Vagina (tissue), 2 donors: ENCODE data around the gene TGM4. TPM values are rescaled to one million over a fixed set of nuclear protein-coding genes. Genes with fewer than 3 reads are reported as not detected.

ENCODE experiments used
- DNase-seq, 2 donors: peaks; one replicate each; pipeline ENCODE4 v3.0.0-alpha.2; 2017; ENCODE audit errors: extremely low spot score in 2 of 2
- H3K27ac ChIP-seq: fragments of 200-600 bp; sonication (generic); one replicate; pipeline ENCODE4 v1.5.1; 2019
- H3K27me3 ChIP-seq: fragments of 200-600 bp; sonication (generic); one replicate; pipeline ENCODE4 v1.5.1; 2019
- H3K36me3 ChIP-seq, 2 donors: fragments of 200-600 bp; sonication (generic); one replicate each; pipeline ENCODE4 v1.5.1; 2017 to 2019
- H3K4me1 ChIP-seq: fragments of 200-600 bp; sonication (generic); one replicate; pipeline ENCODE4 v1.5.1; 2019
- H3K4me3 ChIP-seq, 2 donors: fragments of 200-600 bp; sonication (generic); 1 replicate in 1 of 2; 2 replicates in 1 of 2; pipeline ENCODE4 v1.5.1; 2016 to 2019
- H3K9me3 ChIP-seq: fragments of 200-600 bp; sonication (generic); one replicate; pipeline ENCODE4 v1.5.1; 2019
- POLR2A ChIP-seq, 2 donors: fragments of 450-650 bp; IDR thresholded peaks; one replicate each; pipeline ENCODE4 v1.6.1; 2017; ENCODE audit warnings: antibody characterized with exemption in 2 of 2, mild to moderate bottlenecking in 2 of 2, moderate library complexity in 2 of 2
- POLR2AphosphoS5 ChIP-seq, 2 donors: sonication (generic); formaldehyde crosslinking; IDR thresholded peaks; one replicate each; pipeline ENCODE4 v1.9.0; 2017; ENCODE audit warnings: antibody characterized with exemption in 2 of 2, mild to moderate bottlenecking in 2 of 2, low read depth in 1 of 2; ENCODE audit not compliant: insufficient read depth in 1 of 2
- intact Hi-C: fragments of 100-400 bp; cut with DNase I; formaldehyde crosslinking; loops from one replicate; pipeline ENCODE4 v1.15.1; 2023
- total RNA-seq: library from RNA; depleted of rRNA; stranded (reverse); fragments of >200 nt; gene quantifications from one replicate; pipeline ENCODE4 v1.2.3, GENCODE V29; 2016
- TF ChIP-seq, protein P1 (sequence below), 3 experiments: fragments of 450-650 bp in 2 of 3; fragments of 200-600 bp in 1 of 3; sonication (generic) in 1 of 3; IDR thresholded peaks; one replicate each; pipeline ENCODE4 v1.5.1; 2017 to 2019; ENCODE audit warnings: antibody characterized with exemption in 3 of 3, mild to moderate bottlenecking in 2 of 3, moderate library complexity in 2 of 3

TGM4 gene
- total RNA-seq, 1 donor from 2014 or later, result not detected

DNA sequence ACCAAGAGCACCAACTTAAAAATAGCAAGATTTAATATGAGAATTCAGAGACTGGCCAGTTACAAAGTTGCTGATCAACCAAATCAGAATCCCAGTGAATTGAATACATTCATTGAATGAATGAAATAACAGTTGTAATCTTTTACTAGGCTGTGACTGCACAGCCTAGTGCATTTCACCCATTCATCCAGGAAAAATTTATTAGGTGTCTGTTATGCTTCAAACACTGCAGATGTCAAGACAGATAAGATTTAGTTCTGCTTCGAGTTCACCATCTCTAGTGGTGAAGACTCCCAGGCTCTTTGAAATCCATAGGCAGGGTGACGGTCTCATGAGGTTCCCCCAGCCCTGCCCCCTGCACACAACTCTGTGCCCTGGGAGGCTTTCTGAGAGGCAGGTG, 28.9 kb downstream of the TGM4 start:
- TF ChIP-seq POLR2A (IDR thresholded peaks at IDR 0.05) (no peak), POLR2AphosphoS5 (IDR thresholded peaks at IDR 0.05; ENCODE audit: insufficient read depth in 1 of 2, low read depth in 1 of 2) (no peak)
- TF ChIP-seq, protein P1, sequence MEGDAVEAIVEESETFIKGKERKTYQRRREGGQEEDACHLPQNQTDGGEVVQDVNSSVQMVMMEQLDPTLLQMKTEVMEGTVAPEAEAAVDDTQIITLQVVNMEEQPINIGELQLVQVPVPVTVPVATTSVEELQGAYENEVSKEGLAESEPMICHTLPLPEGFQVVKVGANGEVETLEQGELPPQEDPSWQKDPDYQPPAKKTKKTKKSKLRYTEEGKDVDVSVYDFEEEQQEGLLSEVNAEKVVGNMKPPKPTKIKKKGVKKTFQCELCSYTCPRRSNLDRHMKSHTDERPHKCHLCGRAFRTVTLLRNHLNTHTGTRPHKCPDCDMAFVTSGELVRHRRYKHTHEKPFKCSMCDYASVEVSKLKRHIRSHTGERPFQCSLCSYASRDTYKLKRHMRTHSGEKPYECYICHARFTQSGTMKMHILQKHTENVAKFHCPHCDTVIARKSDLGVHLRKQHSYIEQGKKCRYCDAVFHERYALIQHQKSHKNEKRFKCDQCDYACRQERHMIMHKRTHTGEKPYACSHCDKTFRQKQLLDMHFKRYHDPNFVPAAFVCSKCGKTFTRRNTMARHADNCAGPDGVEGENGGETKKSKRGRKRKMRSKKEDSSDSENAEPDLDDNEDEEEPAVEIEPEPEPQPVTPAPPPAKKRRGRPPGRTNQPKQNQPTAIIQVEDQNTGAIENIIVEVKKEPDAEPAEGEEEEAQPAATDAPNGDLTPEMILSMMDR (IDR thresholded peaks at IDR 0.05), result no peak
- H3K27me3 ChIP-seq, result no peaks in the 10 kb centered on the region
- no peaks in the 10 kb centered on the region for H3K9me3 ChIP-seq
- no peak overlapping the region for H3K27ac ChIP-seq
- H3K36me3 ChIP-seq, result no peaks in the 10 kb centered on the region
- DNase-seq, result no peak
- intact Hi-C loops, result no loop called here
- H3K4me1 ChIP-seq, result no peaks in the 10 kb centered on the region
- H3K4me3 ChIP-seq, result no peak overlapping the region

DNA sequence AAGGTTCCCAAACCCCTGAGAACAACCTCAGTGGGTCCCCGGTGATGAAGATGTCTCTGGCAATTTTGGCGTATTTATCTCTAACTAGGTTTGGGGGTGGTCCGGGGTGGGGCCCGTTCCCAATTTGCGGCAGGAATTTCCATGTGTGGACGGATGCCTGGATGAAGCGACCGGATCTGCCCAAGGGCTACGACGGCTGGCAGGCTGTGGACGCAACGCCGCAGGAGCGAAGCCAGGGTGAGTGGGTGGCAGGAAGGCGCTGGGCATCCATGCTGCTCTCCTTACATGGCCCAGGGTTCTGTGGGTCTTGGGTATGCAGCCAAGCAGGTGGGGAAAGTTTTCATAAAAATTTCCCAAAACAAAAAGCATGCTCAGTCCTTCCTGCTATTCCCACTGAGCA, 29.3 kb downstream of the TGM4 start:
- no peaks in the 10 kb centered on the region for H3K36me3 ChIP-seq
- H3K27ac ChIP-seq, result no peak overlapping the region
- no peak overlapping the region for H3K4me3 ChIP-seq
- no peak for TF ChIP-seq POLR2AphosphoS5 (IDR thresholded peaks at IDR 0.05; ENCODE audit: insufficient read depth in 1 of 2, low read depth in 1 of 2)
- no peak for TF ChIP-seq POLR2A (IDR thresholded peaks at IDR 0.05)
- TF ChIP-seq, protein P1 (IDR thresholded peaks at IDR 0.05), result no peak
- no peaks in the 10 kb centered on the region for H3K27me3 ChIP-seq
- intact Hi-C loops, result no loop called here
- H3K4me1 ChIP-seq, result no peaks in the 10 kb centered on the region
- no peaks in the 10 kb centered on the region for H3K9me3 ChIP-seq
- no peak for DNase-seq

DNA sequence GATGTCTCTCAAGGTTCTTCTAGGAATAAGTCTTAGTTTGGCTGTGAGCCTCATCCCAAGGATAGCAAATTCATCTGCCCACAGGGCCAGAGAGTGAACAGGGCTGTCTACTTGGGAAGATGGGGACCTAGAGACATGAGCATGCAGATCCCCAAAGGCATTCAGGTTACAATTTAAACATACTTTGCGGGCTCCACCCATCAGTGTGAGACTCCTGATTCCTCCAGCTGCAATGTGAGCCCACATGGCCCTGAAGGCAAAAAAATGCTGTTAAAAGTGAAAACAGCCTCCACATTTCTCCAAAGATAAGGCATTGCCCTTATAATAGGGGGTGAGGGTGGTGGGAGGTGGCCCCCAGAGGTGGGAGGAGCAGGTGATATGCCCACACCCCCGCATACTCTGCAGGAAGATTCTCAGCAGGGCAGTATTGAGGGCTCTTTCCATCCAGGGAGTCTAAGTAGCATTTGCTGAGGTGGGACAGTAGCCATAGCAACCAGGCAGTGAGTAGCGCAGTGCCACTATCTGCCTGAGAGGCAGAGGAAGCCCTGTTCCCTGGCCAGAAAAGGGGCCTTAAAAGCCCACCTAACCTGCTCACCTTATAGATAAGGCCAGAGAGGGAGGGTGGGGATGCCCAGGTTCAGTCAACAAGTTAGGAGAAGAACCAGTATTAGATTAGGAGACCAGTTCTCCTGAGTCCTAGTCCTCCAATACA, 31.2 kb downstream of the TGM4 start:
- no peaks in the 10 kb centered on the region for H3K4me1 ChIP-seq
- H3K27ac ChIP-seq, result no peak overlapping the region
- no peaks in the 10 kb centered on the region for H3K27me3 ChIP-seq
- H3K4me3 ChIP-seq, result no peak overlapping the region
- TF ChIP-seq POLR2AphosphoS5 (IDR thresholded peaks at IDR 0.05; ENCODE audit: insufficient read depth in 1 of 2, low read depth in 1 of 2) (no peak), POLR2A (IDR thresholded peaks at IDR 0.05) (no peak)
- TF ChIP-seq, protein P1 (IDR thresholded peaks at IDR 0.05), result no peak
- DNase-seq, result no peak
- H3K9me3 ChIP-seq, result no peaks in the 10 kb centered on the region
- intact Hi-C loops, result no loop called here
- H3K36me3 ChIP-seq, result no peaks in the 10 kb centered on the region

DNA sequence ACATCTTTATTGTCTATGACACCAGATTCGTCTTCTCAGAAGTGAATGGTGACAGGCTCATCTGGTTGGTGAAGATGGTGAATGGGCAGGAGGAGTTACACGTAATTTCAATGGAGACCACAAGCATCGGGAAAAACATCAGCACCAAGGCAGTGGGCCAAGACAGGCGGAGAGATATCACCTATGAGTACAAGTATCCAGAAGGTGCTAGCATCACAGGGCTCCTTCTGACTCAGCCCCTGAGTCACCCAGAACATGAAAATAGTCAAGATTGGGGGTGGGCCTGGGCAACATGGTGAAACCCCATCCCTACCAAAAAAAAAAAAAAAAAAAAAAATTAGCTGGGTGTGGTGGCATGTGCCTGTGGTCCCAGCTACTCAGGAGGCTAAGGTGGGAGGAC, 32.6 kb downstream of the TGM4 start:
- H3K9me3 ChIP-seq, result no peaks in the 10 kb centered on the region
- no peak for DNase-seq
- H3K36me3 ChIP-seq, result no peaks in the 10 kb centered on the region
- H3K4me1 ChIP-seq, result no peaks in the 10 kb centered on the region
- H3K4me3 ChIP-seq, result no peak overlapping the region
- TF ChIP-seq, protein P1 (IDR thresholded peaks at IDR 0.05), result no peak
- TF ChIP-seq POLR2AphosphoS5 (IDR thresholded peaks at IDR 0.05; ENCODE audit: insufficient read depth in 1 of 2, low read depth in 1 of 2) (no peak), POLR2A (IDR thresholded peaks at IDR 0.05) (no peak)
- H3K27me3 ChIP-seq, result no peaks in the 10 kb centered on the region
- intact Hi-C loops, result no loop called here
- no peak overlapping the region for H3K27ac ChIP-seq

DNA sequence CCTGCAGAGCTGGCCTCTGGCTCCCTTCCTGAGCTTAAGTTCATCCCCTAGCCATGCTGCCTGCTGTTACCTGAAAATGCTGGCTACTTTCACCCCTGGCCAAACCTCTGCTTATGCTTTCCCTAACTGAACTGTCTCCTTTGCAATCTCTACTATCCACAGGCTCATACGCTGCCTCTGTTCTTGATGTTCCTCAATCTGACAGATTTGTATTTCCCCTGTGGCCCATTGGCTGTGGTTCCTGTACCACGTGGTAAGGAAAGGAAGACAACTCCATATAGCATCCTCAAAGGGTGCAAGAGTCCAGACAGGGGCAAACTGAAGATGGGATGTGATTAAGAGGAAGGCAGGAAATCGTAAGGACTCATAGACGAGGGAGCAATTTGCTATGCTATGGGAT, 33.2 kb downstream of the TGM4 start:
- Histone ChIP-seq H3K4me1 (no peaks in the 10 kb centered on the region), H3K36me3 (no peaks in the 10 kb centered on the region), H3K9me3 (no peaks in the 10 kb centered on the region), H3K27ac (no peak overlapping the region), H3K4me3 (no peak overlapping the region), H3K27me3 (no peaks in the 10 kb centered on the region)
- intact Hi-C loops, result no loop called here
- TF ChIP-seq POLR2AphosphoS5 (IDR thresholded peaks at IDR 0.05; ENCODE audit: insufficient read depth in 1 of 2, low read depth in 1 of 2) (no peak), POLR2A (IDR thresholded peaks at IDR 0.05) (no peak)
- TF ChIP-seq, protein P1 (IDR thresholded peaks at IDR 0.05), result no peak
- no peak for DNase-seq
